Measurements from ENCODE around the gene RBM42.
A peak's percentile ranks its signal among the peaks of the same experiment; 100 is the strongest.

RBM42 gene

GRCh38 chr19:35628565-35629331 lies at the start of gene RBM42:
TSS of gene RBM42 (plus strand) at chr19:35629036. CDS start at chr19:35629154, 118 bp downstream.
- peak; percentile 95 for DNase-seq (ENCODE audit: extremely low read depth, insufficient read length)
- TF ChIP-seq CTCF (IDR thresholded peaks at IDR 0.05; ENCODE audit: insufficient read depth, low read length, poor library complexity, severe bottlenecking), result no peak
- Histone ChIP-seq H3K27me3 (replicated peaks; ENCODE audit: control insufficient read depth, insufficient read depth, low read length) (no peaks in the 10 kb centered on the region), H3K4me3 (replicated peaks; ENCODE audit: low read depth, low read length) (peak within 1 kb of the TSS; percentile 98), H3K36me3 (ENCODE audit: control insufficient read depth, insufficient read depth, low read length) (peaks cover 23% of the 10 kb centered on the region)

- no peak for TF ChIP-seq CTCF (IDR thresholded peaks at IDR 0.05; ENCODE audit: insufficient read depth, low read length, poor library complexity, severe bottlenecking)
- Histone ChIP-seq H3K27me3 (replicated peaks; ENCODE audit: control insufficient read depth, insufficient read depth, low read length) (no peaks in the 10 kb centered on the region), H3K36me3 (ENCODE audit: control insufficient read depth, insufficient read depth, low read length) (no peaks in the 10 kb centered on the region), H3K4me3 (replicated peaks; ENCODE audit: low read depth, low read length) (no peak overlapping the region)
- no peak for DNase-seq (ENCODE audit: extremely low read depth, insufficient read length)
These were observed 46.1 kb upstream of the RBM42 start for GRCh38 chr19:35582760-35583159.

- no peak for TF ChIP-seq CTCF (IDR thresholded peaks at IDR 0.05; ENCODE audit: insufficient read depth, low read length, poor library complexity, severe bottlenecking)
- H3K36me3 ChIP-seq (ENCODE audit: control insufficient read depth, insufficient read depth, low read length), result no peaks in the 10 kb centered on the region
- H3K4me3 ChIP-seq (replicated peaks; ENCODE audit: low read depth, low read length), result no peak within 1 kb of the TSS
- no peak for DNase-seq (ENCODE audit: extremely low read depth, insufficient read length)
- H3K27me3 ChIP-seq (replicated peaks; ENCODE audit: control insufficient read depth, insufficient read depth, low read length), result no peaks in the 10 kb centered on the region
These were observed 43.0 kb upstream of the RBM42 start, which contains the start of gene PMIS2 for GRCh38 chr19:35585848-35586247. TSS of gene PMIS2 (plus strand) at chr19:35586173. CDS start at chr19:35586260, 87 bp downstream.

- no peak overlapping the region for H3K4me3 ChIP-seq (replicated peaks; ENCODE audit: low read depth, low read length)
- no peak for TF ChIP-seq CTCF (IDR thresholded peaks at IDR 0.05; ENCODE audit: insufficient read depth, low read length, poor library complexity, severe bottlenecking)
- H3K36me3 ChIP-seq (ENCODE audit: control insufficient read depth, insufficient read depth, low read length), result no peaks in the 10 kb centered on the region
- H3K27me3 ChIP-seq (replicated peaks; ENCODE audit: control insufficient read depth, insufficient read depth, low read length), result no peaks in the 10 kb centered on the region
- DNase-seq (ENCODE audit: extremely low read depth, insufficient read length), result no peak
These were observed 41.5 kb upstream of the RBM42 start for GRCh38 chr19:35587321-35587720.

GRCh38 chr19:35590875-35591274 lies 38.0 kb upstream of the RBM42 start:
- TF ChIP-seq CTCF (IDR thresholded peaks at IDR 0.05; ENCODE audit: insufficient read depth, low read length, poor library complexity, severe bottlenecking), result no peak
- DNase-seq (ENCODE audit: extremely low read depth, insufficient read length), result no peak
- H3K4me3 ChIP-seq (replicated peaks; ENCODE audit: low read depth, low read length), result no peak overlapping the region
- no peaks in the 10 kb centered on the region for H3K27me3 ChIP-seq (replicated peaks; ENCODE audit: control insufficient read depth, insufficient read depth, low read length)
- H3K36me3 ChIP-seq (ENCODE audit: control insufficient read depth, insufficient read depth, low read length), result no peaks in the 10 kb centered on the region

All from GM06990 (cell line).